AG09309 (cell line): ENCODE data around the gene LSG1.

ENCODE experiments used
- DNase-seq: peaks from one replicate; pipeline ENCODE4 v3.0.0-alpha.2; 2010; ENCODE audit warnings: low read depth
- H3K4me3 ChIP-seq: 2 replicates; pipeline ENCODE4 v1.5.1; 2011; ENCODE audit warnings: mild to moderate bottlenecking, low read depth, low read length, moderate library complexity; ENCODE audit not compliant: control insufficient read depth
- TF ChIP-seq, protein P1 (sequence below): IDR thresholded peaks from 2 replicates; pipeline ENCODE4 v1.5.1; 2011; ENCODE audit warnings: mild to moderate bottlenecking, low read depth, low read length, inconsistent platforms; ENCODE audit not compliant: insufficient read depth, control insufficient read depth; ENCODE audit errors: missing control alignments

LSG1 gene

GRCh38 chr3:194683380-194683779 lies 11.4 kb upstream of the LSG1 start:
- no peak overlapping the region for H3K4me3 ChIP-seq
- TF ChIP-seq, protein P1, sequence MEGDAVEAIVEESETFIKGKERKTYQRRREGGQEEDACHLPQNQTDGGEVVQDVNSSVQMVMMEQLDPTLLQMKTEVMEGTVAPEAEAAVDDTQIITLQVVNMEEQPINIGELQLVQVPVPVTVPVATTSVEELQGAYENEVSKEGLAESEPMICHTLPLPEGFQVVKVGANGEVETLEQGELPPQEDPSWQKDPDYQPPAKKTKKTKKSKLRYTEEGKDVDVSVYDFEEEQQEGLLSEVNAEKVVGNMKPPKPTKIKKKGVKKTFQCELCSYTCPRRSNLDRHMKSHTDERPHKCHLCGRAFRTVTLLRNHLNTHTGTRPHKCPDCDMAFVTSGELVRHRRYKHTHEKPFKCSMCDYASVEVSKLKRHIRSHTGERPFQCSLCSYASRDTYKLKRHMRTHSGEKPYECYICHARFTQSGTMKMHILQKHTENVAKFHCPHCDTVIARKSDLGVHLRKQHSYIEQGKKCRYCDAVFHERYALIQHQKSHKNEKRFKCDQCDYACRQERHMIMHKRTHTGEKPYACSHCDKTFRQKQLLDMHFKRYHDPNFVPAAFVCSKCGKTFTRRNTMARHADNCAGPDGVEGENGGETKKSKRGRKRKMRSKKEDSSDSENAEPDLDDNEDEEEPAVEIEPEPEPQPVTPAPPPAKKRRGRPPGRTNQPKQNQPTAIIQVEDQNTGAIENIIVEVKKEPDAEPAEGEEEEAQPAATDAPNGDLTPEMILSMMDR: no peak

GRCh38 chr3:194682694-194683310 lies 10.8 kb upstream of the LSG1 start:
- TF ChIP-seq, protein P1: peak; percentile 80
- DNase-seq: peak; percentile 76
- no peak overlapping the region for H3K4me3 ChIP-seq

More at GRCh38 chr3:194683380-194683779, 11.4 kb upstream of the LSG1 start:
- no peak for DNase-seq

DNA sequence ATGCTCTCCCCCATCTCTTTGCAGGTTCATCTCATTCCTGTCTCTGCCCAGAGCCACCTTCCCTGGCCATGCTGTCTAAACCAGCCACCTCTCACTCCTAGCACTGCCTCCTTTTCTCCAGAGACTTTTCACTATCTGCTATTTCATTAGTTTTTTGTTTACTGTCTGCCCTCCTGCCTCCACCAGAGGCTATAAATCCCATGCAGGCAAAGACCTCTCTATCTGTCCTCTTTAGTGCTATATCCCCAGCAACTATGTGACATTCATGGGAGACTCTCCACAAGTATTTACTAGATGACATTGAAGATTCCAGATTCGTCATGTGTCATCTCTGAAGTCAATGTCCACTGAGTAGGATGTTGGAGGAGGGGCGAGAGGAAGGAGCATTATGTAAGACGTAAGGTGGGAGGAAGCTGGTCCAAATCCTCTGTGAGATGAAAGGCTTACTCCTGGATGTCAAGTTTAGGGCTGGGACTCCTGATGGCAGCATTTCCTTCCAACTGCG lies 10.2 kb upstream of the LSG1 start:
- DNase-seq: no peak
- TF ChIP-seq, protein P1: no peak
- no peak overlapping the region for H3K4me3 ChIP-seq

DNA sequence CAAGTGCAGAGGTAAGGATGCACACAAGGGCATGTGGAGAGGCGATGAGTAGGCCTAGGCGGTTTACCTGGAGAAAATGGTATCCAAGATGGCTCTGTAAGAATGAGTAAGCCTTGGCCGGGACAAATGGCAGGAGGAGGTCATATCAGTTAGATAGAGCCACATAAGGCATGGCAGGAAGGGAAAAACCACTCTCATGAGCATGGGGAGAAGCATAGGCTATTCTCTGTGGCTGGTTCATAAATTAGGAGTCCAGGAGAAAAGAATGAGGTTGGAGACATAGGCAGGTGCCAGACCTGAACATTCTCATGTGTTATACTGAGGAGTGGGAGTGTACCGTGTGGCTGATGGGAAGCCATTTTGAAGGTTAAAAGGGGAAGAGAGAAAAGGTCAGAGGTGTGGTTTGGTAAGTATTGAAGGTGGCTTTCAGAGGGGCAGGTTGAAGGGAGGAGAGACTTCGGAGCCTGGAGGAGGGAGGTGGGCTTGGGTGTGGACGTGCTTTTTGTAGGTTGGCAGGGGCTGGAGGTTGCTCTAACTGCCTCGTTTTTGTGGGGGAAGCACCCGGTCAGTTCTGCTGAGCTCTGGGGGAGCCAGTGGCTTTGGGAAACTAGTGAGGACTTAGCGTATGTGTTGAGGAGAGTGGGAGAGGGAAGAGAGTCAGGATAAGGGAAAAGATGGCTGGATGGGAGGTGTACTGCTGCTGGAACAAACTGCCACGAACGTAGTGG lies 9.1 kb upstream of the LSG1 start:
- TF ChIP-seq, protein P1: no peak
- no peak for DNase-seq
- no peak overlapping the region for H3K4me3 ChIP-seq

GRCh38 chr3:194676471-194676870 lies 4.5 kb upstream of the LSG1 start:
- H3K4me3 ChIP-seq: no peak overlapping the region
- TF ChIP-seq, protein P1: no peak
- no peak for DNase-seq

DNA sequence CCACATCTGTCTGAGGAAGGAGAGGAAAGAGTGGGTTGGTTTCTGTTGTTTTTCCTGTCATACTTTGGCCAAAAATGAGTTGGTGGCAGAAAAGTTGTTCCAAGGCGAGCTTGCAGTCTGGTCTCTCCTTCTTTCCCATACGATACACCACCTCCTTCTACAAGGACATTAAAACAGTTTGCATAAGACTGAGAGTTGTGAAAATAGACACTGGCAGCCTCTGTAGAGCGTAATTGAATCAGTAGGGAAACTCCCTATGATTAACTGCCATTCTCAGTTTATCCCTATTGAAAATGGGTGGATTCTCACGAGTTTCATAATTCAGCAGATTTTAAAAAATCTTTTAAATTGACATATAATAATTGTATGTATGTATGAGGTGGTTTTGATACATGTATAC lies 3.7 kb upstream of the LSG1 start:
- H3K4me3 ChIP-seq: no peak overlapping the region
- no peak for DNase-seq
- TF ChIP-seq, protein P1: no peak
